22Rv1 (cell line): ENCODE data around the gene CA9.
A peak's percentile ranks its signal among the peaks of the same experiment; 100 is the strongest.

ENCODE experiments used
- H3K27ac ChIP-seq: fragments of 450-650 bp; 2 replicates; pipeline ENCODE4 v1.5.1; 2017
- ZFX ChIP-seq: fragments of 450-650 bp; IDR thresholded peaks from 2 replicates; pipeline ENCODE4 v1.6.1; 2017; ENCODE audit warnings: antibody characterized with exemption, borderline replicate concordance
- TF ChIP-seq, protein P1 (sequence below): fragments of 450-650 bp; IDR thresholded peaks from 2 replicates; pipeline ENCODE4 v1.5.1; 2017; ENCODE audit warnings: mild to moderate bottlenecking

Gene CA9

DNA sequence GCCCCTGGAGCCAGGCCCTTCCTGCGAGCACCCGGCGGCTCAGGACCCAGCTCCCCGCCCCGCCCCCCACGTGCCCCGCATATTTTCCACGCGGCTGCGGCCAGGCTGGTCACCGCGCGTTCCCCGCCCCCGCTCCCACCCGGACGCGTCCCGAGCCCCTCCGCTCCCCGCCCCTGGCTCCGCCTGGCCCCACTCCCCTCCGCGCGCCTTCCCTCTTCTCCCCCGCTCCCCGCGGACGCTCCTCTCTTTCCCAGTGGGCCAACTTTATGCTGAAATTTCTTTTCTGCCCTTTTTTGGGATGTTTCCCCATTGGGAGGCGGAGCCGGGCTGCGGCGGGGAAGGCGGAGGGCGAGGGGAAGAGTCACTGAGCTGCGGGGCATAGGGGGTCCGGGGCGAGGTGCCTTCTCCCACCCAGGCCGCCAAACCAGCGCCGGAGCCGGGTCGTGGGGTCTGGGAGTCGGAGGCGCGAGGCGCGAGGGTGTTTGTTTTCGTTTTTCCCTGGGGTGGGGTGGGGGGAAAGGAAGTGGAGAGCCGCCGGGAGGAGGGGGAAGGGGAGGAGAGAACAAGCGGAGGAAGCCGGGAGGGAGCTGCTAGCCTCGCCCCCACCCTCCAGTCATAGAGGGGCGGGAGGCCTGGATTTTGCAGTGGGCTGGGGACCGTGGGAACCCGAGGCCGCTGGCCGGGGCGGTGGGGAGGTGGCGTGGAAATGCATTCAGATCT lies 17.0 kb downstream of the CA9 start:
- TF ChIP-seq ZFX: no peak
- TF ChIP-seq, protein P1, sequence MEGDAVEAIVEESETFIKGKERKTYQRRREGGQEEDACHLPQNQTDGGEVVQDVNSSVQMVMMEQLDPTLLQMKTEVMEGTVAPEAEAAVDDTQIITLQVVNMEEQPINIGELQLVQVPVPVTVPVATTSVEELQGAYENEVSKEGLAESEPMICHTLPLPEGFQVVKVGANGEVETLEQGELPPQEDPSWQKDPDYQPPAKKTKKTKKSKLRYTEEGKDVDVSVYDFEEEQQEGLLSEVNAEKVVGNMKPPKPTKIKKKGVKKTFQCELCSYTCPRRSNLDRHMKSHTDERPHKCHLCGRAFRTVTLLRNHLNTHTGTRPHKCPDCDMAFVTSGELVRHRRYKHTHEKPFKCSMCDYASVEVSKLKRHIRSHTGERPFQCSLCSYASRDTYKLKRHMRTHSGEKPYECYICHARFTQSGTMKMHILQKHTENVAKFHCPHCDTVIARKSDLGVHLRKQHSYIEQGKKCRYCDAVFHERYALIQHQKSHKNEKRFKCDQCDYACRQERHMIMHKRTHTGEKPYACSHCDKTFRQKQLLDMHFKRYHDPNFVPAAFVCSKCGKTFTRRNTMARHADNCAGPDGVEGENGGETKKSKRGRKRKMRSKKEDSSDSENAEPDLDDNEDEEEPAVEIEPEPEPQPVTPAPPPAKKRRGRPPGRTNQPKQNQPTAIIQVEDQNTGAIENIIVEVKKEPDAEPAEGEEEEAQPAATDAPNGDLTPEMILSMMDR: no peak
- no peak overlapping the region for H3K27ac ChIP-seq

DNA sequence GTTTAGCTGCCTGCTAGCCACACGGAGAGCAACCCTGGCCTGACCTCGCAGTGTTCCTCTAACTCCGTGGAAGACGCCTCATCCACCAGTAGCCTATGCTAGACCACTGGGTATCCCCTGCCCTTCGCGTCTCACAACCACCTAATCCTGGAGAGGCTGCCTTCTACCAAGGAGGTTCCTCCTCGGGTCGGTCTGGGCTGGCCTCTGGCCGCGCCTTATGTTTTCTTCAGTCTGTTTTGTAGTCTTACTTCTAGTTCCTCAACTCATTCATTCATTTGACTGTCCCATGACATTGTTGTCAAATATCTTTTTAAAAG lies 17.6 kb downstream of the CA9 start:
- H3K27ac ChIP-seq: no peak overlapping the region
- TF ChIP-seq, protein P1: no peak
- TF ChIP-seq ZFX: no peak

DNA sequence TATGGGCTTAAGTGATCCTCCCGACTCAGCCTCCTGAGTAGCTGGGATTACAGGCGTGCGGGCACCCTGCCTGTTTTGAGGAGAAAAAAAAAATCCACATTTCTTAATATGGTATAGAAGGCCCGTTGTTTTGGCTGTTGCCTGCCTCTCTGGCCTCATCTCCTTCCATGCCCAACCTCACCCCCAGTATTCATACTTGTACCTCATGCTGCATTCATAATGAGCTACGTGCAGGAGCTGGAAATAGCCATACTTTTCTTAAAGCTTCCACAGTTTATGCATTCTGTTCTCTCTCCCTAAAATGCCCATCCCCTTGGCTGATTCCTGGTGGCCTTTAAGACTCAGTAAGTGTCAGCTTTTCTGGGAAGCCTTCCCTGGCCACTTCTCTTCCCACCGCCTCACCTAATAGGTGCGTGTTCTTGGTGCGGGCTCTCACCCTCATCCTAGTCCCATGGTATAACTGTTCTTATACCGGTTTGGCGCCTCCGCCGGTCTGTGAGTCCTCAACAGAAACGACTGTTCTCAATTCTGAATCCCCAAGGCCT lies 18.1 kb downstream of the CA9 start:
- TF ChIP-seq, protein P1: no peak
- no peak for TF ChIP-seq ZFX
- H3K27ac ChIP-seq: no peak overlapping the region

DNA sequence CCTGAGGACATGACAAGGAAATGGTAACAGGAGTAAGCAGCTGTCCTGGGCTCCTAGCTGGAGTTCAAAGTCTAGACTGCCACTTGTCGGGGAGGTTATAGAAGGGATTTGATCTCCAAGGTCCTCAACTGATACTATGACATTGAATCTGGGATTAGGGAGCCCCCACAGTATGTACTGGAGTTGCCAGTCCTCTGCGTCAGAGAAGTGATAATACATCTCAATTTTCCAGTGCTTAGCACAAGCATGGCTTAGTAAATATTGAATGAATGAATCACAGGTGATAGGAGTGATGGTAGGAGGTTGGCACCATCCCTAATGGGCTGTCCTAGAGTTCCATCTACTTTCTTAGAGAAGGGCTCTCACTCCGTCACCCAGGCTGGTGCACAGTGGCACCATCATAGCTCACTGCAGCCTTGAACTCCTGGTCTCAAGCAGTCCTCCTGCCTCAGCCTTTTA lies 22.2 kb downstream of the CA9 start:
- H3K27ac ChIP-seq: peak overlapping the region; percentile 26; the same call in 1 of the 2 replicates
- TF ChIP-seq ZFX: no peak
- TF ChIP-seq, protein P1: no peak

DNA sequence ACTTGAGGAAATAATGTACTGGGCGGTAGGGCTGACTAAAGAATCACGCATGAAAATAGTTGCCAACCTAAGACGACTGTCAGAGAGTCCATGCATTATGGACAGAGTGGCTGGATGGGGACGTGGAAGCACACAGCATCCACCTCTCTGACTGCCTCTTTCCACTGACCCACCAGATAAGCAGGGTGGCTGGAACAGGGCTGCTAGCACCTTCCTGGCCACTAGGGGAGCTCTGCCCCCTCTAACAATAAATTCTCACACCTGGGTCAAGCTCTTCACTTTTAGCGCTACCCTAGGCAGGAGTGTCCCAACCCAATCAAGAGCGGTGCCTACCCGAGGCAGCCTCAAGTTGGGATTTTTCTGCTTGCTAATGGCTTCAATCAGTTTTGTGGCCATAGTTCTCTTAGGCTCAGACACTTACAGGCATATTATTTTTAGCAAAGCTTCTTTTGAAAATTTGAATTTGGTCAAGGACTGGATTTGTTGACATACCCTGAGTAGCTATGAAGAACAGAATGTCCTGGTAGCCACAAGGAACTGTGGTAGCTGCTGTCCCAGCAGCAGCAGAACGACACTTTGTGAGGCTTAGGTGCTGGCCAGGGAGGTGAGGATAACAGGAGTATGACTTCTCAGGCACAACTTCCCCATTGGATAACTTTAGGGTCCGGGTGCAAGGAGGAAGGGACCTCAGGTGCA lies 22.9 kb downstream of the CA9 start:
- H3K27ac ChIP-seq: peak overlapping the region; percentile 26; the same call in 1 of the 2 replicates

DNA sequence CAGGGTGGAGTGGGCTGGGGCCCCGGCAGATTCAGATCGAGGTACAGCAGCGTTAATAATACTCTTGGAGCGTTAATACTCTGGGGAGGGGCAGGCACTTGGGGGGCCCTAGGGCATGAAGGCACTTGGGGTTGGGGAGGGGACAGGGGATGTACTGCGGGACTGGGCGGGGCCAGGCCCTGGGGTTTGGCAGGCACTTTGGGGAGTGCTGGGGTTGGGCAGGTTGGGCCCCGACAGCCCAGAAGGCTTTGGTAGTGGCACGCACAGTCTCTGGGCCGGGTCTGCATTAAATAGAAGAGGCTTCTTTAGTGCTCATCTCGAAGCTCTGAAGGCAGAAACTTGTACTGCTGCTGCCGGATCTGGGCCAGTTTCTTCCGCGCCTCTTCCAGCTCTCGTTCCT lies 23.8 kb downstream of the CA9 start:
- no peak overlapping the region for H3K27ac ChIP-seq
- TF ChIP-seq ZFX: no peak
- TF ChIP-seq, protein P1: no peak

More for the DNA sequence above, 22.9 kb downstream of the CA9 start:
- TF ChIP-seq, protein P1: peak; percentile 96
- no peak for TF ChIP-seq ZFX

DNA sequence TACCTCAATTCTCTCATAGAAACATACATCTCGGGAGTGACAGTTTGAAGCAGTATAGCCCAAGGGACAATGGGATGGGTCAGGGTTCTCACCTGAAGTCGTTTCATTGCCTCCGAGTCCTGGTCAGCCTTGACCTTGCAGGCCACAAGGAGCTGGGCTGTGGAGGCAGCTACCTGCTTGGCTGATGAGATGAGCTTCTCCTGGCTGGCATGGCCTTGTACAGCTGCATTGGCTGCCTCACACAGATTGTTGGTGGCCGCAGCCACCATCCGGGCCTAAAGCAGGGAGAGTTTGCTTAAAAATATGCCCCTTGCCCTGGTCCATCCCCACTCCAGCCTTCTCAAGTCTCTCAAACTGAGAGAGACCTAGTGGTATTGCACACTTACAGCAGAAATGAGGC lies 24.5 kb downstream of the CA9 start:
- TF ChIP-seq ZFX: no peak
- TF ChIP-seq, protein P1: no peak
- H3K27ac ChIP-seq: no peak overlapping the region
